IMR-90 (cell line): ENCODE measurements around the gene CASP1. TPM values are rescaled to one million over a fixed set of nuclear protein-coding genes. Genes with fewer than 3 reads are reported as not detected.

ENCODE experiments used
- ATAC-seq: fragments of 200-7000 bp; cut with Tn5 transposase; 2 replicates; pipeline ENCODE4 v1.9.1; 2020; ENCODE audit warnings: low read depth, mild to moderate bottlenecking, moderate library complexity
- BruUV-seq: library from RNA; stranded (reverse); fragments of 400-500 nt; replicated peaks from 2 replicates; lab custom pipeline; 2021; lab: Mats Ljungman, UMichigan
- CTCF ChIA-PET: fragments of 300-600 bp; formaldehyde crosslinking; extraction: SDS; loops from one replicate; lab custom pipeline; 2021; ENCODE audit warnings: antibody characterized with exemption; lab: Yijun Ruan, JAX
- POLR2A ChIA-PET: fragments of 300-600 bp; sonication (Branson Sonifier 250); formaldehyde crosslinking; loops from one replicate; lab custom pipeline; 2022; ENCODE audit warnings: antibody characterized with exemption; ENCODE audit not compliant: unreplicated experiment; lab: Charles Lee
- DNase-seq: peaks from one replicate; pipeline ENCODE4 v3.0.0; 2013
- H2AFZ ChIP-seq: replicated peaks from 2 replicates; pipeline ENCODE3; 2013; ENCODE audit warnings: low read length, mild to moderate bottlenecking; ENCODE audit not compliant: poor library complexity
- H2AK5ac ChIP-seq: 2 replicates; pipeline ENCODE4 v1.6.1; 2013; ENCODE audit warnings: low read depth, low read length, inconsistent platforms
- H2AK9ac ChIP-seq: replicated peaks from 2 replicates; pipeline ENCODE3; 2013; ENCODE audit warnings: mild to moderate bottlenecking, low read depth, low read length, moderate library complexity; ENCODE audit not compliant: poor library complexity
- H2BK120ac ChIP-seq: 2 replicates; pipeline ENCODE4 v1.6.1; 2013; ENCODE audit warnings: low read depth, low read length, inconsistent platforms
- H2BK15ac ChIP-seq: 3 replicates; pipeline ENCODE4 v1.6.1; 2013; ENCODE audit warnings: low read depth, low read length, inconsistent platforms
- H2BK20ac ChIP-seq: 2 replicates; pipeline ENCODE4 v1.6.1; 2013; ENCODE audit warnings: low read depth, mild to moderate bottlenecking, inconsistent platforms, low read length, moderate library complexity
- H2BK5ac ChIP-seq: 2 replicates; pipeline ENCODE4 v1.6.1; 2013; ENCODE audit warnings: mild to moderate bottlenecking, low read depth, low read length, inconsistent platforms; ENCODE audit not compliant: poor library complexity, severe bottlenecking
- H3K14ac ChIP-seq: replicated peaks from 2 replicates; pipeline ENCODE4 v1.6.1; 2013; ENCODE audit warnings: low read depth, low read length, inconsistent platforms
- H3K18ac ChIP-seq: 2 replicates; pipeline ENCODE4 v1.6.1; 2013; ENCODE audit warnings: low read depth, low read length, control low read depth
- H3K23ac ChIP-seq: 2 replicates; pipeline ENCODE4 v1.6.1; 2013; ENCODE audit warnings: low read depth, low read length, inconsistent platforms
- H3K27ac ChIP-seq: 2 replicates; pipeline ENCODE4 v1.5.1; 2013; ENCODE audit warnings: mild to moderate bottlenecking, control low read depth, low read length; ENCODE audit not compliant: insufficient read depth
- H3K27me3 ChIP-seq: 2 replicates; pipeline ENCODE4 v1.6.1; 2013; ENCODE audit warnings: low read length; ENCODE audit not compliant: control insufficient read depth, insufficient read depth
- H3K36me3 ChIP-seq: 2 replicates; pipeline ENCODE4 v1.6.1; 2013; ENCODE audit warnings: low read length, mixed read lengths; ENCODE audit not compliant: control insufficient read depth, insufficient read depth
- H3K4ac ChIP-seq: 2 replicates; pipeline ENCODE4 v1.6.1; 2013; ENCODE audit warnings: low read depth, low read length, inconsistent platforms
- H3K4me1 ChIP-seq: 2 replicates; pipeline ENCODE4 v1.6.1; 2013; ENCODE audit warnings: low read length, mixed read lengths; ENCODE audit not compliant: control insufficient read depth, insufficient read depth
- H3K4me2 ChIP-seq: 2 replicates; pipeline ENCODE4 v1.6.1; 2013; ENCODE audit warnings: low read depth, mild to moderate bottlenecking, control low read depth, low read length, moderate library complexity
- H3K4me3 ChIP-seq: 2 replicates; pipeline ENCODE4 v1.5.1; 2013; ENCODE audit warnings: low read depth, mild to moderate bottlenecking, control low read depth, low read length, moderate library complexity; ENCODE audit not compliant: insufficient read depth
- H3K56ac ChIP-seq: 2 replicates; pipeline ENCODE4 v1.6.1; 2013; ENCODE audit warnings: low read length, inconsistent platforms; ENCODE audit not compliant: insufficient read depth; ENCODE audit errors: extremely low read depth
- H3K79me1 ChIP-seq, 2 experiments: 2 replicates each; pipeline ENCODE4 v1.6.1; 2013; ENCODE audit warnings: low read length in 2 of 2, inconsistent platforms in 1 of 2, low read depth in 1 of 2
- H3K9ac ChIP-seq: 2 replicates; pipeline ENCODE4 v1.6.1; 2013; ENCODE audit warnings: low read depth, low read length, control low read depth
- H3K9me1 ChIP-seq: 2 replicates; pipeline ENCODE4 v1.6.1; 2013; ENCODE audit warnings: low read length, inconsistent platforms; ENCODE audit not compliant: insufficient read depth
- H3K9me3 ChIP-seq: 2 replicates; pipeline ENCODE4 v1.6.1; 2013; ENCODE audit warnings: low read length; ENCODE audit not compliant: control insufficient read depth, insufficient read depth
- H4K20me1 ChIP-seq: 2 replicates; pipeline ENCODE4 v1.6.1; 2013; ENCODE audit warnings: low read length, inconsistent platforms; ENCODE audit not compliant: insufficient read depth
- H4K5ac ChIP-seq: 2 replicates; pipeline ENCODE4 v1.6.1; 2013; ENCODE audit warnings: mild to moderate bottlenecking, low read depth, low read length, control low read depth
- H4K8ac ChIP-seq, 2 experiments: 2 replicates each; pipeline ENCODE4 v1.6.1; 2013; ENCODE audit warnings: low read depth in 2 of 2, low read length in 2 of 2, control low read depth in 1 of 2, inconsistent platforms in 1 of 2
- H4K91ac ChIP-seq: 2 replicates; pipeline ENCODE4 v1.6.1; 2013; ENCODE audit warnings: low read depth, low read length, inconsistent platforms; ENCODE audit not compliant: insufficient read depth
- BHLHE40 ChIP-seq: fragments of 150-350 bp; IDR thresholded peaks from 2 replicates; pipeline ENCODE4 v1.6.1; 2016; ENCODE audit warnings: mild to moderate bottlenecking, low read depth, low read length
- CEBPB ChIP-seq: IDR thresholded peaks from 2 replicates; pipeline ENCODE4 v1.6.1; 2012; ENCODE audit warnings: low read depth, low read length, improper control_type of control experiment
- CHD1 ChIP-seq: IDR thresholded peaks from 2 replicates; pipeline ENCODE4 v1.6.1; 2012; ENCODE audit warnings: low read depth, low read length, improper control_type of control experiment
- FOS ChIP-seq: fragments of 150-350 bp; IDR thresholded peaks from 2 replicates; pipeline ENCODE4 v1.6.1; 2016; ENCODE audit warnings: low read depth, low read length
- MAFK ChIP-seq: IDR thresholded peaks from 2 replicates; pipeline ENCODE4 v1.6.1; 2012; ENCODE audit warnings: low read depth, low read length, improper control_type of control experiment
- MAZ ChIP-seq: IDR thresholded peaks from 2 replicates; pipeline ENCODE4 v1.6.1; 2012; ENCODE audit warnings: low read depth, mild to moderate bottlenecking, low read length, improper control_type of control experiment, moderate library complexity, borderline replicate concordance
- MXI1 ChIP-seq: IDR thresholded peaks from 2 replicates; pipeline ENCODE4 v1.6.1; 2012; ENCODE audit warnings: low read depth, mild to moderate bottlenecking, low read length, moderate library complexity, borderline replicate concordance
- NFE2L2 ChIP-seq: fragments of 150-350 bp; IDR thresholded peaks from 2 replicates; pipeline ENCODE4 v1.6.1; 2016; ENCODE audit warnings: low read depth, mild to moderate bottlenecking, low read length
- POLR2A ChIP-seq: IDR thresholded peaks from 2 replicates; pipeline ENCODE4 v1.6.1; 2012; ENCODE audit warnings: mild to moderate bottlenecking, low read depth, low read length
- RAD21 ChIP-seq: IDR thresholded peaks from 2 replicates; pipeline ENCODE4 v1.6.1; 2012; ENCODE audit warnings: low read length, improper control_type of control experiment
- RCOR1 ChIP-seq: IDR thresholded peaks from 2 replicates; pipeline ENCODE4 v1.6.1; 2012; ENCODE audit warnings: mild to moderate bottlenecking, low read length, improper control_type of control experiment; ENCODE audit not compliant: insufficient replicate concordance
- RFX5 ChIP-seq: IDR thresholded peaks from 2 replicates; pipeline ENCODE4 v1.8.0; 2012; ENCODE audit warnings: low read depth, mild to moderate bottlenecking, low read length, moderate library complexity
- SMC3 ChIP-seq: fragments of 150-350 bp; IDR thresholded peaks from 2 replicates; pipeline ENCODE4 v1.6.1; 2016; ENCODE audit warnings: low read depth, mild to moderate bottlenecking, antibody characterized with exemption, low read length, moderate library complexity
- WGBS, 2 experiments: methylation state at CpG; one replicate each; pipeline versions ENCODE4 v1.1.5 to v1.1.7; 2013; ENCODE audit warnings: missing lambda C conversion rate in 2 of 2; ENCODE audit not compliant: insufficient read length in 1 of 2; ENCODE audit errors: extremely low coverage in 2 of 2; 5-methylcytosine and 5-hydroxymethylcytosine counted together
- dilution Hi-C: fragments of 300-500 bp; cut with HindIII; formaldehyde crosslinking; loops from one replicate; pipeline ENCODE4 v1.14.3; 2018; ENCODE audit warnings: low sequenced_read_pairs; ENCODE audit not compliant: unreplicated experiment
- in situ Hi-C: fragments of 300-500 bp; cut with MboI; formaldehyde crosslinking; loops from 3 replicates; pipeline ENCODE4 v1.14.3; 2019; ENCODE audit warnings: low sequenced_read_pairs, inconsistent platforms, mixed read lengths
- intact Hi-C: fragments of 100-400 bp; cut with micrococcal nuclease; formaldehyde crosslinking; loops from 2 replicates; pipeline ENCODE4 v1.10.0; 2022
- polyA plus RNA-seq, 3 experiments: library from polyadenylated mRNA; depleted of rRNA; stranded (reverse); fragments of >200 nt; gene quantifications; 2 replicates each; pipeline ENCODE4 v1.2.3, GENCODE V29; 2012; ENCODE audit warnings: low replicate concordance in 1 of 3
- total RNA-seq: library from RNA; depleted of rRNA; stranded (reverse); fragments of >200 nt; gene quantifications from 2 replicates; pipeline ENCODE4 v1.2.3, GENCODE V29; 2012
- TF ChIP-seq, protein P1 (sequence below): fragments of 150-350 bp; IDR thresholded peaks from 2 replicates; pipeline ENCODE4 v1.6.1; 2017; ENCODE audit warnings: mild to moderate bottlenecking, antibody characterized with exemption, low read length, low read depth
- TF ChIP-seq, protein P2 (sequence below): fragments of 150-350 bp; IDR thresholded peaks from 2 replicates; pipeline ENCODE4 v1.6.1; 2016; ENCODE audit warnings: low read depth, mild to moderate bottlenecking, low read length, moderate library complexity, borderline replicate concordance
- TF ChIP-seq, protein P3 (sequence below): conservative IDR thresholded peaks from 2 replicates; pipeline ENCODE4 v1.5.1; 2012; ENCODE audit warnings: mild to moderate bottlenecking, low read depth, low read length, improper control_type of control experiment

The CASP1 gene
- total and polyA plus RNA-seq, 2 of the 4 experiments (the other 2 are of a cell fraction), result 12.5 to 31.2 TPM

- no peaks in the 10 kb centered on the region for H3K9me3 ChIP-seq
- no peak overlapping the region for H2AK9ac ChIP-seq
- H3K9ac ChIP-seq, result no peak overlapping the region
- peak overlapping the region; percentile 53 for H2BK120ac ChIP-seq
- H4K91ac ChIP-seq, result peak overlapping the region; percentile 20
- 0 out of 2 replicates have a peak overlapping the region, but pooled peaks have one; percentile 22 for H3K14ac ChIP-seq
- no peak for ATAC-seq
- ChIA-PET POLR2A (no interaction called here), CTCF (no interaction called here)
- H3K27me3 ChIP-seq, result no peaks in the 10 kb centered on the region
- no peaks in the 10 kb centered on the region for H3K36me3 ChIP-seq
- no peak overlapping the region for H3K27ac ChIP-seq
- TF ChIP-seq RFX5 (no peak), POLR2A (no peak), RCOR1 (no peak), SMC3 (no peak), BHLHE40 (no peak), RAD21 (no peak), MXI1 (no peak), FOS (no peak), MAZ (no peak), CEBPB (no peak), MAFK (no peak), CHD1 (no peak), NFE2L2 (no peak)
- TF ChIP-seq, protein P1, sequence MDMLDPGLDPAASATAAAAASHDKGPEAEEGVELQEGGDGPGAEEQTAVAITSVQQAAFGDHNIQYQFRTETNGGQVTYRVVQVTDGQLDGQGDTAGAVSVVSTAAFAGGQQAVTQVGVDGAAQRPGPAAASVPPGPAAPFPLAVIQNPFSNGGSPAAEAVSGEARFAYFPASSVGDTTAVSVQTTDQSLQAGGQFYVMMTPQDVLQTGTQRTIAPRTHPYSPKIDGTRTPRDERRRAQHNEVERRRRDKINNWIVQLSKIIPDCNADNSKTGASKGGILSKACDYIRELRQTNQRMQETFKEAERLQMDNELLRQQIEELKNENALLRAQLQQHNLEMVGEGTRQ, result no peak
- TF ChIP-seq, protein P2, sequence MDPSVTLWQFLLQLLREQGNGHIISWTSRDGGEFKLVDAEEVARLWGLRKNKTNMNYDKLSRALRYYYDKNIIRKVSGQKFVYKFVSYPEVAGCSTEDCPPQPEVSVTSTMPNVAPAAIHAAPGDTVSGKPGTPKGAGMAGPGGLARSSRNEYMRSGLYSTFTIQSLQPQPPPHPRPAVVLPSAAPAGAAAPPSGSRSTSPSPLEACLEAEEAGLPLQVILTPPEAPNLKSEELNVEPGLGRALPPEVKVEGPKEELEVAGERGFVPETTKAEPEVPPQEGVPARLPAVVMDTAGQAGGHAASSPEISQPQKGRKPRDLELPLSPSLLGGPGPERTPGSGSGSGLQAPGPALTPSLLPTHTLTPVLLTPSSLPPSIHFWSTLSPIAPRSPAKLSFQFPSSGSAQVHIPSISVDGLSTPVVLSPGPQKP, result no peak
- TF ChIP-seq, protein P3, sequence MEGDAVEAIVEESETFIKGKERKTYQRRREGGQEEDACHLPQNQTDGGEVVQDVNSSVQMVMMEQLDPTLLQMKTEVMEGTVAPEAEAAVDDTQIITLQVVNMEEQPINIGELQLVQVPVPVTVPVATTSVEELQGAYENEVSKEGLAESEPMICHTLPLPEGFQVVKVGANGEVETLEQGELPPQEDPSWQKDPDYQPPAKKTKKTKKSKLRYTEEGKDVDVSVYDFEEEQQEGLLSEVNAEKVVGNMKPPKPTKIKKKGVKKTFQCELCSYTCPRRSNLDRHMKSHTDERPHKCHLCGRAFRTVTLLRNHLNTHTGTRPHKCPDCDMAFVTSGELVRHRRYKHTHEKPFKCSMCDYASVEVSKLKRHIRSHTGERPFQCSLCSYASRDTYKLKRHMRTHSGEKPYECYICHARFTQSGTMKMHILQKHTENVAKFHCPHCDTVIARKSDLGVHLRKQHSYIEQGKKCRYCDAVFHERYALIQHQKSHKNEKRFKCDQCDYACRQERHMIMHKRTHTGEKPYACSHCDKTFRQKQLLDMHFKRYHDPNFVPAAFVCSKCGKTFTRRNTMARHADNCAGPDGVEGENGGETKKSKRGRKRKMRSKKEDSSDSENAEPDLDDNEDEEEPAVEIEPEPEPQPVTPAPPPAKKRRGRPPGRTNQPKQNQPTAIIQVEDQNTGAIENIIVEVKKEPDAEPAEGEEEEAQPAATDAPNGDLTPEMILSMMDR, result no peak
- peak overlapping the region; percentile 38 for H4K5ac ChIP-seq
- peak overlapping the region; percentile 86 for H2BK20ac ChIP-seq
- no peak overlapping the region for H3K4me3 ChIP-seq
- H4K20me1 ChIP-seq, result no peaks in the 10 kb centered on the region
- H3K23ac ChIP-seq, result no peak overlapping the region
- H3K4ac ChIP-seq, result peak overlapping the region; percentile 65
- no peaks in the 10 kb centered on the region for H3K9me1 ChIP-seq
- in situ Hi-C loops (no loop called here), dilution Hi-C loops (no loop called here), intact Hi-C loops (loop anchor here (5.0 kb wide), 2 partner anchors 128 to 813 kb away; no protein-coding TSS in a partner anchor)
- no TSS peak for BruUV-seq
- peak overlapping the region; percentile 25 to 56; a peak in 1 of 4 replicates for H4K8ac ChIP-seq
- WGBS, 2 experiments, result no CpG with 5 or more reads among the region's 1 CpG
- DNase-seq, result no peak
- H3K79me1 ChIP-seq, result peaks cover 0 to 8% of the 10 kb centered on the region in 2 experiments; a peak in 1 of 4 replicates
- peak overlapping the region; percentile 18 for H2AK5ac ChIP-seq
- no peak overlapping the region for H2AFZ ChIP-seq
- H3K4me2 ChIP-seq, result no peak overlapping the region
- H2BK5ac ChIP-seq, result no peak overlapping the region
- H2BK15ac ChIP-seq, result peak overlapping the region; percentile 94; the same call in 2 of the 3 replicates
- H3K18ac ChIP-seq, result peak overlapping the region; percentile 33
- H3K4me1 ChIP-seq, result peaks cover 7% of the 10 kb centered on the region
- H3K56ac ChIP-seq, result no peak overlapping the region; the same call in 1 of the 2 replicates
Measured at GRCh38 chr11:105049481-105049880, 14.5 kb upstream of the CASP1 start.
